GM23338 (cell line): Measurements from ENCODE around the gene PRTN3. TPM values are rescaled to one million over a fixed set of nuclear protein-coding genes. Genes with fewer than 3 reads are reported as not detected.

Experiments used
- ATAC-seq: fragments of 200-7000 bp; cut with Tn5 transposase; 3 replicates; pipeline ENCODE4 v1.9.1; 2020
- DNase-seq: peaks from one replicate; pipeline ENCODE4 v3.0.0-alpha.2; 2015; ENCODE audit warnings: low spot score
- H2AFZ ChIP-seq: fragments of 200-600 bp; sonication (generic); 2 replicates; pipeline ENCODE4 v1.8.0; 2016; ENCODE audit warnings: antibody characterized with exemption, mild to moderate bottlenecking, moderate library complexity
- H3F3A ChIP-seq: fragments of 200-600 bp; sonication (generic); replicated peaks from 2 replicates; pipeline ENCODE4 v1.8.0; 2017; ENCODE audit warnings: antibody characterized with exemption, mixed run types, low read depth
- H3K27ac ChIP-seq: fragments of 200-600 bp; sonication (generic); 2 replicates; pipeline ENCODE4 v1.6.1; 2016; ENCODE audit warnings: low read depth
- H3K27me3 ChIP-seq: fragments of 200-600 bp; sonication (generic); 2 replicates; pipeline ENCODE4 v1.8.0; 2016; ENCODE audit warnings: mild to moderate bottlenecking, mixed run types, moderate library complexity; ENCODE audit not compliant: insufficient read depth
- H3K36me3 ChIP-seq: fragments of 200-600 bp; sonication (generic); 2 replicates; pipeline ENCODE4 v1.8.0; 2016; ENCODE audit warnings: mild to moderate bottlenecking; ENCODE audit not compliant: insufficient read depth
- H3K4me1 ChIP-seq: fragments of 200-600 bp; sonication (generic); 2 replicates; pipeline ENCODE4 v1.8.0; 2016; ENCODE audit warnings: mild to moderate bottlenecking, moderate library complexity; ENCODE audit not compliant: insufficient read depth
- H3K4me2 ChIP-seq: fragments of 200-600 bp; sonication (generic); 2 replicates; pipeline ENCODE4 v1.7.1; 2017; ENCODE audit warnings: mixed run types
- H3K4me3 ChIP-seq: fragments of 200-600 bp; sonication (generic); 2 replicates; pipeline ENCODE4 v1.6.1; 2016; ENCODE audit warnings: mixed run types
- H3K79me2 ChIP-seq: fragments of 200-600 bp; sonication (generic); replicated peaks from 2 replicates; pipeline ENCODE4 v1.8.0; 2017; ENCODE audit warnings: mild to moderate bottlenecking; ENCODE audit not compliant: insufficient read depth
- H3K9me2 ChIP-seq: fragments of 200-600 bp; sonication (generic); 2 replicates; pipeline ENCODE4 v1.8.0; 2017; ENCODE audit not compliant: insufficient read depth
- H4K20me1 ChIP-seq: fragments of 200-600 bp; sonication (generic); replicated peaks from 2 replicates; pipeline ENCODE4 v1.8.0; 2017; ENCODE audit warnings: mild to moderate bottlenecking; ENCODE audit not compliant: insufficient read depth
- H3K27ac Mint-ChIP-seq: 2 replicates; pipeline ENCODE4 v1.8.0; 2020; ENCODE audit warnings: inconsistent platforms, mild to moderate bottlenecking, moderate library complexity, mixed read lengths
- H3K27me3 Mint-ChIP-seq: 3 replicates; pipeline ENCODE4 v1.8.0; 2022; ENCODE audit warnings: low read depth, mild to moderate bottlenecking, moderate library complexity, mixed read lengths, inconsistent platforms; ENCODE audit not compliant: insufficient read depth, poor library complexity
- H3K36me3 Mint-ChIP-seq: 3 replicates; pipeline ENCODE4 v1.8.0; 2021; ENCODE audit warnings: low read depth, mild to moderate bottlenecking, inconsistent platforms, moderate library complexity, mixed read lengths
- H3K4me1 Mint-ChIP-seq: 3 replicates; pipeline ENCODE4 v1.8.0; 2020; ENCODE audit warnings: mild to moderate bottlenecking, inconsistent platforms, mixed read lengths
- H3K4me3 Mint-ChIP-seq: 3 replicates; pipeline ENCODE4 v1.8.0; 2021; ENCODE audit warnings: moderate library complexity, mild to moderate bottlenecking, inconsistent platforms, mixed read lengths
- H3K9me3 Mint-ChIP-seq: 3 replicates; pipeline ENCODE4 v1.8.0; 2020; ENCODE audit warnings: moderate library complexity, mild to moderate bottlenecking, inconsistent platforms, mixed read lengths
- CTCF ChIP-seq, 2 experiments: fragments of 200-600 bp in 1 of 2; sonication (generic) in 1 of 2; conservative IDR thresholded peaks; 2 replicates each; pipeline versions ENCODE4 v1.5.1 to v1.6.1; 2016 to 2017; ENCODE audit warnings: antibody characterized with exemption in 2 of 2, low read depth in 2 of 2, mild to moderate bottlenecking in 2 of 2, moderate library complexity in 1 of 2
- EZH2 ChIP-seq: fragments of 200-600 bp; sonication (generic); IDR thresholded peaks from one replicate; pipeline ENCODE4 v1.8.0; 2017; ENCODE audit warnings: antibody characterized with exemption, mild to moderate bottlenecking, low read depth; ENCODE audit not compliant: unreplicated experiment
- EZH2phosphoT487 ChIP-seq: fragments of 200-600 bp; sonication (generic); IDR thresholded peaks from one replicate; pipeline ENCODE4 v1.8.1; 2018; ENCODE audit warnings: antibody characterized with exemption; ENCODE audit not compliant: unreplicated experiment
- NANOG ChIP-seq: IDR thresholded peaks from 2 replicates; pipeline ENCODE4 v1.6.1; 2016; ENCODE audit warnings: antibody characterized with exemption, borderline replicate concordance
- REST ChIP-seq: IDR thresholded peaks from one replicate; pipeline ENCODE4 v1.6.1; 2018; ENCODE audit warnings: antibody characterized with exemption; ENCODE audit not compliant: unreplicated experiment
- STAT1 ChIP-seq: IDR thresholded peaks from one replicate; pipeline ENCODE4 v1.6.1; 2016; ENCODE audit warnings: antibody characterized with exemption; ENCODE audit not compliant: unreplicated experiment
- ZNF114 ChIP-seq: fragments of 250-450 bp; sonication (Bioruptor Pico); IDR thresholded peaks from 2 replicates; pipeline ENCODE4 v1.5.0; 2020; ENCODE audit warnings: mild to moderate bottlenecking, moderate library complexity
- ZNF462 ChIP-seq: fragments of 250-450 bp; sonication (Bioruptor Pico); IDR thresholded peaks from 2 replicates; pipeline ENCODE4 v1.5.0; 2020; ENCODE audit warnings: mild to moderate bottlenecking, moderate library complexity
- polyA plus RNA-seq: library from polyadenylated mRNA; unstranded; fragments of >200 nt; fragmentation: Nextera tagmentation; extraction: Ambion mirVana; gene quantifications from 2 replicates; pipeline ENCODE4 v1.2.1, GENCODE V29; 2016
- total RNA-seq: library from RNA; depleted of rRNA; stranded (reverse); fragments of >200 nt; shearing (Covaris generic); gene quantifications from 2 replicates; pipeline ENCODE4 v1.2.3, GENCODE V29; 2014

Gene PRTN3
- total and polyA plus RNA-seq, 2 experiments from 2014 or later: 0.21 to 0.68 TPM

- Histone ChIP-seq H4K20me1 (peaks cover 52% of the 10 kb centered on the region), H3F3A (peaks cover 35% of the 10 kb centered on the region), H3K9me2 (no peaks in the 10 kb centered on the region), H2AFZ (no peak overlapping the region), H3K79me2 (peaks cover 65% of the 10 kb centered on the region), H3K4me1 (peaks cover 30% of the 10 kb centered on the region), H3K4me3 (peak overlapping the region; percentile 98), H3K4me2 (peak overlapping the region; percentile 98), H3K27ac (peak overlapping the region; percentile 83), H3K27me3 (no peaks in the 10 kb centered on the region), H3K36me3 (peaks cover 17% of the 10 kb centered on the region; the same call in 1 of the 2 replicates)
- Mint-ChIP-seq H3K4me3 (peak overlapping the region; percentile 94), H3K36me3 (peaks cover 57% of the 10 kb centered on the region), H3K9me3 (no peaks in the 10 kb centered on the region), H3K4me1 (peaks cover 33% of the 10 kb centered on the region), H3K27ac (peak overlapping the region; percentile 92), H3K27me3 (peaks cover 23% of the 10 kb centered on the region)
- DNase-seq: peak; percentile 56
- ATAC-seq: peak; percentile 8
- TF ChIP-seq ZNF114 (no peak), CTCF (conservative IDR thresholded peaks at IDR 0.05; ENCODE audit: low read depth in 2 of 2) (peak in 1 of 2 experiments; percentile 24; a peak in 1 of 4 replicates)
Observed at GRCh38 chr19:799076-799881, 41.5 kb upstream of the PRTN3 start.

- no peak for DNase-seq
- peak overlapping the region; percentile 80 for H3K27ac Mint-ChIP-seq
- Histone ChIP-seq H3K79me2 (peaks cover 77% of the 10 kb centered on the region), H3F3A (peaks cover 40% of the 10 kb centered on the region), H4K20me1 (peaks cover 56% of the 10 kb centered on the region), H3K27me3 (no peaks in the 10 kb centered on the region), H3K36me3 (peaks cover 17% of the 10 kb centered on the region; the same call in 1 of the 2 replicates), H3K4me2 (peak overlapping the region; percentile 98), H3K27ac (peak overlapping the region; percentile 79), H2AFZ (no peak overlapping the region), H3K4me1 (peaks cover 30% of the 10 kb centered on the region), H3K4me3 (peak overlapping the region; percentile 98), H3K9me2 (no peaks in the 10 kb centered on the region)
- peak overlapping the region; percentile 94 for H3K4me3 Mint-ChIP-seq
- ATAC-seq: no peak
- H3K9me3 Mint-ChIP-seq: no peaks in the 10 kb centered on the region
- peaks cover 33% of the 10 kb centered on the region for H3K4me1 Mint-ChIP-seq
- H3K27me3 Mint-ChIP-seq: peaks cover 28% of the 10 kb centered on the region
- peaks cover 67% of the 10 kb centered on the region for H3K36me3 Mint-ChIP-seq
- TF ChIP-seq EZH2 (no peak), STAT1 (no peak), ZNF462 (CRISPR knock-in tag) (no peak), REST (no peak), NANOG (no peak), EZH2phosphoT487 (no peak)
Observed at GRCh38 chr19:800360-801029, 40.3 kb upstream of the PRTN3 start.
